RPMI8226 (cell line): ENCODE measurements around the gene EFS.
"Not testable (repeated sequence)": the region's sequence is repeated elsewhere in the genome, so short reads cannot be mapped to it uniquely, and the experiment has no call there.

Experiments used
- DNase-seq: peaks from one replicate; pipeline ENCODE4 v3.0.0-alpha.2; 2015

EFS gene

GRCh38 chr14:23398348-23398747, 33.4 kb upstream of the EFS start:
- DNase-seq = no peak

GRCh38 chr14:23396781-23397407, 31.9 kb upstream of the EFS start:
- no peak for DNase-seq

GRCh38 chr14:23396126-23396525, 31.2 kb upstream of the EFS start:
- DNase-seq = no peak

GRCh38 chr14:23392613-23393012, 27.6 kb upstream of the EFS start:
- no peak for DNase-seq

- not testable (repeated sequence) for DNase-seq
Measured at GRCh38 chr14:23389871-23390270, 24.9 kb upstream of the EFS start.

GRCh38 chr14:23389396-23389795, 24.4 kb upstream of the EFS start:
- DNase-seq = no peak

GRCh38 chr14:23388996-23389395, 24.0 kb upstream of the EFS start:
- DNase-seq = no peak

GRCh38 chr14:23387916-23388882, 23.2 kb upstream of the EFS start:
- DNase-seq = no peak

GRCh38 chr14:23386999-23387398, 22.0 kb upstream of the EFS start:
- no peak for DNase-seq

GRCh38 chr14:23386266-23386657, 21.3 kb upstream of the EFS start:
- not testable (repeated sequence) for DNase-seq

GRCh38 chr14:23385642-23386265, 20.8 kb upstream of the EFS start:
- DNase-seq = peak; percentile 20

- no peak for DNase-seq
Measured at GRCh38 chr14:23385244-23385641, 20.3 kb upstream of the EFS start.

GRCh38 chr14:23384364-23385080, 19.6 kb upstream of the EFS start:
- no peak for DNase-seq

GRCh38 chr14:23382731-23383440, 17.9 kb upstream of the EFS start:
- DNase-seq = no peak

GRCh38 chr14:23382276-23382675, 17.3 kb upstream of the EFS start:
- no peak for DNase-seq

GRCh38 chr14:23381871-23382270, 16.9 kb upstream of the EFS start:
- no peak for DNase-seq

GRCh38 chr14:23380976-23381375, 16.0 kb upstream of the EFS start:
- DNase-seq = no peak

- DNase-seq = no peak
Measured at GRCh38 chr14:23380197-23380914, 15.4 kb upstream of the EFS start.

GRCh38 chr14:23379366-23380196, 14.6 kb upstream of the EFS start:
- peak; percentile 69 for DNase-seq

GRCh38 chr14:23378612-23379220, 13.7 kb upstream of the EFS start:
- no peak for DNase-seq
